Ishikawa (cell line): ENCODE data around the gene DIS3L2.

Source experiments
- CEBPB ChIP-seq: IDR thresholded peaks from 2 replicates; pipeline ENCODE4 v1.6.1; 2012
- CREB1 ChIP-seq: IDR thresholded peaks from 2 replicates; pipeline ENCODE4 v1.6.1; 2012; ENCODE audit warnings: low read depth
- EGR1 ChIP-seq: IDR thresholded peaks from 2 replicates; pipeline ENCODE4 v1.6.1; 2012
- EP300 ChIP-seq: IDR thresholded peaks from 2 replicates; pipeline ENCODE4 v1.6.1; 2012; ENCODE audit warnings: borderline replicate concordance
- FOXM1 ChIP-seq: IDR thresholded peaks from 2 replicates; pipeline ENCODE4 v1.6.1; 2012; ENCODE audit warnings: low read depth, borderline replicate concordance
- NFIC ChIP-seq: IDR thresholded peaks from 2 replicates; pipeline ENCODE4 v1.6.1; 2012
- RAD21 ChIP-seq: IDR thresholded peaks from 2 replicates; pipeline ENCODE4 v1.6.1; 2012; ENCODE audit warnings: low read depth
- TAF1 ChIP-seq: IDR thresholded peaks from 2 replicates; pipeline ENCODE4 v1.6.1; 2012; ENCODE audit warnings: low read depth, mild to moderate bottlenecking
- TCF12 ChIP-seq: IDR thresholded peaks from 2 replicates; pipeline ENCODE4 v1.6.1; 2012; ENCODE audit warnings: low read depth
- TEAD4 ChIP-seq: IDR thresholded peaks from 2 replicates; pipeline ENCODE4 v1.6.1; 2012
- YY1 ChIP-seq: IDR thresholded peaks from 2 replicates; pipeline ENCODE4 v1.6.1; 2012; ENCODE audit warnings: low read depth
- ZBTB7A ChIP-seq: IDR thresholded peaks from 2 replicates; pipeline ENCODE4 v1.6.1; 2012; ENCODE audit warnings: low read depth
- TF ChIP-seq, protein P1 (sequence below): IDR thresholded peaks from 2 replicates; pipeline ENCODE4 v1.6.1; 2012; ENCODE audit warnings: low read depth, mild to moderate bottlenecking
- TF ChIP-seq, protein P2 (sequence below): IDR thresholded peaks from 2 replicates; pipeline ENCODE4 v1.6.1; 2012
- TF ChIP-seq, protein P3 (sequence below): IDR thresholded peaks from 2 replicates; pipeline ENCODE4 v1.6.1; 2012

DIS3L2 gene

DNA sequence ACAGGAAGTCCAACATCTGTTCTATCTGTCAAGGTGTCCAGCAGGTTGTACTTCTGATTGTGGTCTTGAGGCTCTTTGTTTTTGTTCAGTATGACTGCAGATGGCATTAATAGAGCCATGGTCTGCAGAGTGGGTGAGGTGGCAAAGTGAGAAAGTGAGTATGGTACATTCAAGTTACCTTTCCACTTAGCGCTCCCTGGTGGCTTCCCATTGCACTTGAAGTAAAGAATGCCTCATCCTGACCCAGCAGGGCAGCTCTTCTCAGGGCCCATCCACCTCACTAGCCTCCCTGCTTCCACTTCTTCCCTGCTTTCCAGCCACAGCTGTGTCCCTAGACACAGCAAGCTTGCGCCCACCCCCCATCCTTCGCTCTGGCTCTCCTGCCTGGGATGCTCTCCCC, 269.0 kb downstream of the DIS3L2 start:
- TF ChIP-seq NFIC (no peak), RAD21 (peak; percentile 56)
- TF ChIP-seq, protein P1, sequence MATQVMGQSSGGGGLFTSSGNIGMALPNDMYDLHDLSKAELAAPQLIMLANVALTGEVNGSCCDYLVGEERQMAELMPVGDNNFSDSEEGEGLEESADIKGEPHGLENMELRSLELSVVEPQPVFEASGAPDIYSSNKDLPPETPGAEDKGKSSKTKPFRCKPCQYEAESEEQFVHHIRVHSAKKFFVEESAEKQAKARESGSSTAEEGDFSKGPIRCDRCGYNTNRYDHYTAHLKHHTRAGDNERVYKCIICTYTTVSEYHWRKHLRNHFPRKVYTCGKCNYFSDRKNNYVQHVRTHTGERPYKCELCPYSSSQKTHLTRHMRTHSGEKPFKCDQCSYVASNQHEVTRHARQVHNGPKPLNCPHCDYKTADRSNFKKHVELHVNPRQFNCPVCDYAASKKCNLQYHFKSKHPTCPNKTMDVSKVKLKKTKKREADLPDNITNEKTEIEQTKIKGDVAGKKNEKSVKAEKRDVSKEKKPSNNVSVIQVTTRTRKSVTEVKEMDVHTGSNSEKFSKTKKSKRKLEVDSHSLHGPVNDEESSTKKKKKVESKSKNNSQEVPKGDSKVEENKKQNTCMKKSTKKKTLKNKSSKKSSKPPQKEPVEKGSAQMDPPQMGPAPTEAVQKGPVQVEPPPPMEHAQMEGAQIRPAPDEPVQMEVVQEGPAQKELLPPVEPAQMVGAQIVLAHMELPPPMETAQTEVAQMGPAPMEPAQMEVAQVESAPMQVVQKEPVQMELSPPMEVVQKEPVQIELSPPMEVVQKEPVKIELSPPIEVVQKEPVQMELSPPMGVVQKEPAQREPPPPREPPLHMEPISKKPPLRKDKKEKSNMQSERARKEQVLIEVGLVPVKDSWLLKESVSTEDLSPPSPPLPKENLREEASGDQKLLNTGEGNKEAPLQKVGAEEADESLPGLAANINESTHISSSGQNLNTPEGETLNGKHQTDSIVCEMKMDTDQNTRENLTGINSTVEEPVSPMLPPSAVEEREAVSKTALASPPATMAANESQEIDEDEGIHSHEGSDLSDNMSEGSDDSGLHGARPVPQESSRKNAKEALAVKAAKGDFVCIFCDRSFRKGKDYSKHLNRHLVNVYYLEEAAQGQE = no peak
- TF ChIP-seq, protein P2, sequence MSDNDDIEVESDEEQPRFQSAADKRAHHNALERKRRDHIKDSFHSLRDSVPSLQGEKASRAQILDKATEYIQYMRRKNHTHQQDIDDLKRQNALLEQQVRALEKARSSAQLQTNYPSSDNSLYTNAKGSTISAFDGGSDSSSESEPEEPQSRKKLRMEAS = no peak

- TF ChIP-seq RAD21 (no peak), EGR1 (no peak)
Measured at GRCh38 chr2:232231554-232231953, 270.0 kb downstream of the DIS3L2 start.

- TF ChIP-seq, protein P2 = no peak
- no peak for TF ChIP-seq EP300
- TF ChIP-seq CEBPB = no peak
- no peak for TF ChIP-seq TAF1
- TF ChIP-seq, protein P3, sequence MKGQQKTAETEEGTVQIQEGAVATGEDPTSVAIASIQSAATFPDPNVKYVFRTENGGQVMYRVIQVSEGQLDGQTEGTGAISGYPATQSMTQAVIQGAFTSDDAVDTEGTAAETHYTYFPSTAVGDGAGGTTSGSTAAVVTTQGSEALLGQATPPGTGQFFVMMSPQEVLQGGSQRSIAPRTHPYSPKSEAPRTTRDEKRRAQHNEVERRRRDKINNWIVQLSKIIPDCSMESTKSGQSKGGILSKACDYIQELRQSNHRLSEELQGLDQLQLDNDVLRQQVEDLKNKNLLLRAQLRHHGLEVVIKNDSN = no peak
- TF ChIP-seq FOXM1 = no peak
Measured at GRCh38 chr2:232232915-232233314, 271.4 kb downstream of the DIS3L2 start.

- TF ChIP-seq, protein P1 = no peak
- TF ChIP-seq, protein P2 = no peak
- TF ChIP-seq FOXM1 = no peak
- TF ChIP-seq TEAD4 = no peak
- TF ChIP-seq TAF1 = no peak
- TF ChIP-seq EGR1 = no peak
- no peak for TF ChIP-seq NFIC
- no peak for TF ChIP-seq EP300
- TF ChIP-seq CREB1 = no peak
- TF ChIP-seq, protein P3 = no peak
- no peak for TF ChIP-seq CEBPB
- no peak for TF ChIP-seq TCF12
- no peak for TF ChIP-seq RAD21
- no peak for TF ChIP-seq YY1
- no peak for TF ChIP-seq ZBTB7A
Measured at GRCh38 chr2:232234922-232235615, 273.6 kb downstream of the DIS3L2 start.

DNA sequence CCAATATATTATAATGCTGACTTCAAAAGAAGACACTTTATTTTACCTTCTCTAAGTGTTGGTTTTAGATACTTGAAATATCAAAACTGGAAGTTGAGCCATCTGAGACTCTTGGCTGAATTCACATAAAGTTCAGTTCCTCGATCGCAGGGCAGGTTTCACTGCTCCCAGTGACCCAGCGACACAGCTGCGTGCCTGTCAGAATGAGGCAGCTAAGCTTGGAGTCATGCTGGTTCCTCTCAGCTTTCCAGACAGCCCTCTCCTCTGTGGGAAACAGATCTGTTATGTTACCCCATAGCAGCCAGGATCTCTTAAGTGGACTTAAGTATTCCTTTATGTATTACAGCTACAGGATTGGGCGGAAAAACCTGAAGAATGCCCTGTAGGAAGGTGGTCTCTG, 274.2 kb downstream of the DIS3L2 start:
- TF ChIP-seq, protein P3 = no peak
- no peak for TF ChIP-seq NFIC
- TF ChIP-seq, protein P2 = peak; percentile 34; the same call in 1 of the 2 replicates
- TF ChIP-seq TCF12 = no peak
- TF ChIP-seq FOXM1 = no peak
- no peak for TF ChIP-seq TEAD4
- no peak for TF ChIP-seq YY1
- no peak for TF ChIP-seq EGR1

- TF ChIP-seq, protein P1 = no peak
- TF ChIP-seq EGR1 = no peak
- TF ChIP-seq, protein P2 = no peak
- TF ChIP-seq YY1 = no peak
- no peak for TF ChIP-seq ZBTB7A
- TF ChIP-seq FOXM1 = no peak
- TF ChIP-seq CREB1 = no peak
- no peak for TF ChIP-seq EP300
- TF ChIP-seq NFIC = peak; percentile 69
- TF ChIP-seq TAF1 = no peak
- TF ChIP-seq TCF12 = peak; percentile 32; the same call in 1 of the 2 replicates
- no peak for TF ChIP-seq CEBPB
- TF ChIP-seq, protein P3 = no peak
- TF ChIP-seq RAD21 = no peak
- TF ChIP-seq TEAD4 = no peak
Measured at GRCh38 chr2:232236200-232236599, 274.7 kb downstream of the DIS3L2 start.
